Progenitor cell of endocrine pancreas (in vitro differentiated cells): ENCODE results near the gene HAND2. TPM values are rescaled to one million over a fixed set of nuclear protein-coding genes. Genes with fewer than 3 reads are reported as not detected.

Experiments used
- DNase-seq: peaks from one replicate; pipeline ENCODE4 v3.0.0; 2021; ENCODE audit warnings: low spot score; ENCODE audit not compliant: unreplicated experiment
- H3K27ac Mint-ChIP-seq: 2 replicates; pipeline ENCODE4 v1.8.0; 2021; ENCODE audit warnings: mild to moderate bottlenecking, moderate library complexity, mixed read lengths
- H3K27me3 Mint-ChIP-seq: 2 replicates; pipeline ENCODE4 v1.8.0; 2021; ENCODE audit warnings: mixed read lengths
- H3K36me3 Mint-ChIP-seq: 2 replicates; pipeline ENCODE4 v1.8.0; 2022; ENCODE audit warnings: mixed read lengths; ENCODE audit not compliant: insufficient read depth
- H3K4me1 Mint-ChIP-seq: 2 replicates; pipeline ENCODE4 v1.8.0; 2021; ENCODE audit warnings: low read depth, mixed read lengths
- H3K4me3 Mint-ChIP-seq: 2 replicates; pipeline ENCODE4 v1.8.0; 2021; ENCODE audit warnings: low read depth, mild to moderate bottlenecking, moderate library complexity, mixed read lengths
- H3K9me3 Mint-ChIP-seq: 2 replicates; pipeline ENCODE4 v1.8.0; 2021; ENCODE audit warnings: low read depth, mixed read lengths
- total RNA-seq: library from RNA; stranded (reverse); gene quantifications from 2 replicates; pipeline ENCODE4 v1.2.1, GENCODE V29; 2021
- TF ChIP-seq, protein P1 (sequence below): fragments of 200-600 bp; sonication (generic); IDR thresholded peaks from one replicate; pipeline ENCODE4 v1.5.0; 2021; ENCODE audit warnings: antibody characterized with exemption, mild to moderate bottlenecking; ENCODE audit not compliant: unreplicated experiment

The HAND2 gene
- total RNA-seq, 1 donor from 2014 or later: 2.5 TPM

DNA sequence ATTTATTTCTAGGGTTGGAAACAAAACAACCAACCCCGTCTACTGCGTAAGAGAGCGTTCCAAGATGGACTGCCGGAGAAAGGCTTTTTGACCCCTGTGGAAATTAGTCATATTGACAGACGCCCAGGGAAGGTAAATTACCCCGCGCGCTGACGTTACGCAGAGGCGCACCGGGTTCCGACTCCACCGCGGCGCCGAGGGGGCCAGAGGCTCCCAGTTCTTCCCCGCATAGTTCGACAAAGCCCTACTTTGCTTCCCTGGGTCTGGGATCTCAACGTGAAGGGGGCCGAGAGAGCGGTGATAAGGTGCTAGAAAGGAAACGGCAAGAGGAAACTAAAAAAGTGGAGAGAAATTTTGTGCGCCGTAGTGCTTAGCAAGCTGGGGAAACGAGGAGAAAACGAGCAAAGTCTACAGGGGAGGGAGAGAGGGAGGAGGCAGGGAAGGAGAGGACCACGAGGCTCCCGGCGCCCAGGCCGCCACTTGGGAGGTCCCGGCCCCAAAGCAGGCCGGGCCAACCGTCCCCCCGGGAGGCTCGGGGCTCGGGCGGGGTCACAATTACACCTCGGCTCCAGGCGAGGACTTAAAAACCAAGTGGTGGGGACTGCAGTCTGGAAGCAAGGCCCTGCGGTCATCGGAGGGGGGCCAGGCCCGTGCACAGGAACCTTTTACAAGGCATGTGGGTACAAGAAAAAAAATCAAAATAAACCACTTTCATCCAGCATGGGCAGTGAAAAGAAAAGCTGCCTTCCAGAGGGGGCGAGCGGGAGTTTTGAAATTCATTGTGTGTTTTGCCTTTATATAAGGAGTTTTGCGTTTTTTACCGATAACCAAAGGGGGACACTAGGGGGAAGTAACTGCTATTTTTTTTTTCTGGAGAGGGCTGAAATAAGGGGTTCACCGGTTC, 13.2 kb downstream of the HAND2 start:
- TF ChIP-seq, protein P1, sequence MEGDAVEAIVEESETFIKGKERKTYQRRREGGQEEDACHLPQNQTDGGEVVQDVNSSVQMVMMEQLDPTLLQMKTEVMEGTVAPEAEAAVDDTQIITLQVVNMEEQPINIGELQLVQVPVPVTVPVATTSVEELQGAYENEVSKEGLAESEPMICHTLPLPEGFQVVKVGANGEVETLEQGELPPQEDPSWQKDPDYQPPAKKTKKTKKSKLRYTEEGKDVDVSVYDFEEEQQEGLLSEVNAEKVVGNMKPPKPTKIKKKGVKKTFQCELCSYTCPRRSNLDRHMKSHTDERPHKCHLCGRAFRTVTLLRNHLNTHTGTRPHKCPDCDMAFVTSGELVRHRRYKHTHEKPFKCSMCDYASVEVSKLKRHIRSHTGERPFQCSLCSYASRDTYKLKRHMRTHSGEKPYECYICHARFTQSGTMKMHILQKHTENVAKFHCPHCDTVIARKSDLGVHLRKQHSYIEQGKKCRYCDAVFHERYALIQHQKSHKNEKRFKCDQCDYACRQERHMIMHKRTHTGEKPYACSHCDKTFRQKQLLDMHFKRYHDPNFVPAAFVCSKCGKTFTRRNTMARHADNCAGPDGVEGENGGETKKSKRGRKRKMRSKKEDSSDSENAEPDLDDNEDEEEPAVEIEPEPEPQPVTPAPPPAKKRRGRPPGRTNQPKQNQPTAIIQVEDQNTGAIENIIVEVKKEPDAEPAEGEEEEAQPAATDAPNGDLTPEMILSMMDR: no peak
- no peak for DNase-seq
- Mint-ChIP-seq H3K9me3 (no peaks in the 10 kb centered on the region), H3K4me3 (peak overlapping the region; percentile 64), H3K4me1 (peaks cover 7% of the 10 kb centered on the region), H3K27me3 (peaks cover 98% of the 10 kb centered on the region), H3K36me3 (no peaks in the 10 kb centered on the region), H3K27ac (peak overlapping the region; percentile 31)

DNA sequence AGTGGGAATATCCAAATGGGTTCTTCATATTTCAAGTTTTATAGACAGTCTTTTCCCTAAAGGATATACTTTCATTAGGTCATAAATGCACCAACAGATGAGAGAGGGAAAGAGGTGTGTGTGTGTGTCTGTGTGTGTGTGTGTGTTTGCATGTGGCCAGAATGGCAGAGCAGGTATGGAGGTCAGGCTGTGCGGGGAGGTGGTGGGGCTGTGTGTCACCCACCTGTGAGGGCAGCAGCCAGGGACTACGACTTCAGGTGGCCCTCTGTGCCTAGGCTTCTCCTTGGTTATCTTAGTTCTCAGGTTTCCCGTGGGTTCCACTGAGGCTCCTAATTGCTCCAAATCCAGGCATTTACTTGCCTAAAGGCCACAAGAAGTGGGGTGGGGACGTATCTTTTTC, 14.6 kb downstream of the HAND2 start:
- Mint-ChIP-seq H3K4me1 (peaks cover 7% of the 10 kb centered on the region), H3K9me3 (no peaks in the 10 kb centered on the region), H3K36me3 (peaks cover 2% of the 10 kb centered on the region), H3K27me3 (peaks cover 98% of the 10 kb centered on the region), H3K27ac (no peak overlapping the region), H3K4me3 (no peak overlapping the region)
- TF ChIP-seq, protein P1: no peak
- DNase-seq: no peak

DNA sequence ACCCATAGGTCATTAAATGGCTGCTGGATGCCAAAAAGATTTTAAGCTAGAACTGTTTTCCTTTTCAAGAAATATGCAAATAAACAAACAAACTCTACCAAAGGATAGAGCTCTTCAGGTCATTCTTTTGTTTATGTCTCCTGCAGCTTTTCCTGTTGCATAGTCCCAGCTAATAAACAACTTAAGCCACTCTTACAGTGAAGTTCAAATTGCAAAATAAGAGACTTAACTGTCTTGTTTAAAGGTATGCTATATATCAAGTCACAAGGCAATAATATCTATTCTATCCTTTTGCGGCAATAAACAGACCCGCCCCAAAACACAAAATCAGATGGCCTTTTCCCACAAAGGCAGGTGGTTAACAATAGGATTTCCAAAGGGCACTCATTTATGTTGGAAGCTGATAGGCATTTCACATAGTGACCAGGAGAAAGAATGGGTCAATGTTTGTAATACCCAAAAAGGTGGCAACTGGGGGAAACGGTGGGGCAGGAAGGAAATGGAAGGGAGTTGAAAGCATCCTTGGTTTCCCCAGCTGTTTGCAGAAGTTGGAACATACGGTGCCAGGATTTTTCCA, 15.3 kb downstream of the HAND2 start:
- Mint-ChIP-seq H3K4me1 (peaks cover 9% of the 10 kb centered on the region), H3K27ac (peak overlapping the region; percentile 7), H3K36me3 (peaks cover 2% of the 10 kb centered on the region), H3K9me3 (no peaks in the 10 kb centered on the region), H3K27me3 (peaks cover 98% of the 10 kb centered on the region), H3K4me3 (no peak overlapping the region)
- no peak for DNase-seq
- TF ChIP-seq, protein P1: no peak

DNA sequence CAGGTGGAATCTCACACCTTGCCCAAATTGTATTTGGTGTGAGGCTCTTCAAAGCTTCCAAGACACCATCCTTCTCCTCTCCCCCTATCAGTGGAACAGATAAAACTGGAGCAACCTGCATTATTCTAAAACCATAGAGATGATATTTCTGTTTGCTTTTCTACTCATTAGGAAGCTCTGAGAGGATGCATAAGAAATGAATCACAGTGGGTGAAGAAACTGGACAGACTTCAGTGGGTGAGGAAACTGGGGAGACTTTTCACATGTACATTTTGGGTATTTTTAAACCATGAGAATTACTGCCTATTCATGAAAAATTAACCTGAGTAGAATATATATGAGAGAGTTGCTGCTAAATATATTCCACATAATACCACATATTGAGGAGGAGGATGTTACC, 16.4 kb downstream of the HAND2 start:
- H3K4me3 Mint-ChIP-seq: no peak overlapping the region
- peaks cover 13% of the 10 kb centered on the region for H3K4me1 Mint-ChIP-seq

DNA sequence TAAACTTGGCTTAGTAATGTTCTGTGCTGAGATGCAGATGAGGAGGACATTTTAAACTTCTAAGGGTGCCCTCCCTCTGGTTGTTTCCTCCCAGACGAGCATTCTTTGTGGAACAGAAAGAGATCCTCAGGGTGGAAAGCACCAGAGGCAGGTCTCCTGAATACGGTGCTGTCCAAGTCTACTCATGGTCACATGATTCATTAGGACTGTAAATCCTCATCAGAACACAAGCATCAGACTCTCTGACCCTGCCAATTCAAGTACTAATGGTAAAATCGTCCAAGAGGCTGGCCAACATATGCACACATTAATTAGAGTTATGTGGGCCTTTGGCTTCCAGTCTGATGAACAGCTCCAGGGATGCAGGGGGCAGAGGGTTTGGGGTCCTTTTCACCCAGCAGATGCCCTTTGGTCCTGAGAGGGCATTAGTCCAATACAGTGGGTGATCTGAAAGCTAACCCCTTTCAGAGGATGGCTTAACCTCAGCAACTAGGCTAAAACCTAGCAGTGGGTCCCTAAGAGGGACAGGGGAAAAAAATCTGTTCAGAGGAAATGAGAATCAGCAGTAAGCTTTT, 18.2 kb downstream of the HAND2 start:
- no peak overlapping the region for H3K27ac Mint-ChIP-seq
- no peak for DNase-seq
- peaks cover 17% of the 10 kb centered on the region for H3K4me1 Mint-ChIP-seq
- TF ChIP-seq, protein P1: no peak
- no peaks in the 10 kb centered on the region for H3K9me3 Mint-ChIP-seq
- peaks cover 2% of the 10 kb centered on the region for H3K36me3 Mint-ChIP-seq
- H3K27me3 Mint-ChIP-seq: peaks cover 97% of the 10 kb centered on the region
- H3K4me3 Mint-ChIP-seq: no peak overlapping the region

More for the DNA sequence above, 16.4 kb downstream of the HAND2 start:
- DNase-seq: no peak
- Mint-ChIP-seq H3K27ac (no peak overlapping the region), H3K9me3 (no peaks in the 10 kb centered on the region), H3K27me3 (peaks cover 96% of the 10 kb centered on the region), H3K36me3 (peaks cover 2% of the 10 kb centered on the region)
- TF ChIP-seq, protein P1: no peak
